HG03175 (cell line): ENCODE results near the gene AAGAB.
"Not testable (repeated sequence)": the region's sequence is repeated elsewhere in the genome, so short reads cannot be mapped to it uniquely, and the experiment has no call there.

Experiments used
- ATAC-seq: cut with Tn5 transposase; IDR thresholded peaks from one replicate; pipeline ENCODE4 v1.9.1; 2021; ENCODE audit warnings: mild to moderate bottlenecking, moderate library complexity; ENCODE audit not compliant: unreplicated experiment

AAGAB gene

DNA sequence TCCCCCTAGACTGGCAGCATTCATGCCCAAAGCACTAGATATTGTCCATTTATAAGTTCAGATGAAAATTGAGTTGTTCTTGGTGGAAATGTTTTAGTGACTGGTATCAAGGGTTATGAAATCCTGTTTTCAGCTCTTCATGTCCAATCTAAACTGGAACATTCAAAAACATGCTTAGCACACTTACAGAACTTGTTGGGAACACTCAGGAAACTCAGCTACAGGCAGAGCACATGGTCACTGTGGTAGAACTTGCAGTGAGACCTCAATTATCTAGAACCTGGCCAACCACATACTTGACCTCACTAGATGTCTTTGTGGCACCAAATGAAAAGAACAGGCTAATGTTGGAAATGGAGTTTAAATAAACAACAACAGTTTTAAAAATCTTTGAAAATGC, 100.2 kb downstream of the AAGAB start:
- ATAC-seq, result no peak

- not testable (repeated sequence) for ATAC-seq
Measured at GRCh38 chr15:67153044-67153443, 101.4 kb downstream of the AAGAB start.

- ATAC-seq, result no peak
Measured at GRCh38 chr15:67152429-67152828, 102.0 kb downstream of the AAGAB start.
